Uterus (tissue), 2 donors: Measurements from ENCODE around the gene OPCML.

Source experiments
- POLR2A ChIP-seq, 2 donors: fragments of 450-650 bp; IDR thresholded peaks; one replicate each; pipeline ENCODE4 v1.6.1; 2016; ENCODE audit warnings: antibody characterized with exemption in 2 of 2, mild to moderate bottlenecking in 1 of 2, moderate library complexity in 1 of 2
- TF ChIP-seq, protein P1 (sequence below), 4 experiments: fragments of 200-600 bp in 2 of 4; fragments of 450-650 bp in 2 of 4; sonication (generic) in 2 of 4; IDR thresholded peaks; one replicate each; pipeline ENCODE4 v1.5.1; 2016 to 2019; ENCODE audit warnings: antibody characterized with exemption in 4 of 4, mild to moderate bottlenecking in 2 of 4, moderate library complexity in 1 of 4

DNA sequence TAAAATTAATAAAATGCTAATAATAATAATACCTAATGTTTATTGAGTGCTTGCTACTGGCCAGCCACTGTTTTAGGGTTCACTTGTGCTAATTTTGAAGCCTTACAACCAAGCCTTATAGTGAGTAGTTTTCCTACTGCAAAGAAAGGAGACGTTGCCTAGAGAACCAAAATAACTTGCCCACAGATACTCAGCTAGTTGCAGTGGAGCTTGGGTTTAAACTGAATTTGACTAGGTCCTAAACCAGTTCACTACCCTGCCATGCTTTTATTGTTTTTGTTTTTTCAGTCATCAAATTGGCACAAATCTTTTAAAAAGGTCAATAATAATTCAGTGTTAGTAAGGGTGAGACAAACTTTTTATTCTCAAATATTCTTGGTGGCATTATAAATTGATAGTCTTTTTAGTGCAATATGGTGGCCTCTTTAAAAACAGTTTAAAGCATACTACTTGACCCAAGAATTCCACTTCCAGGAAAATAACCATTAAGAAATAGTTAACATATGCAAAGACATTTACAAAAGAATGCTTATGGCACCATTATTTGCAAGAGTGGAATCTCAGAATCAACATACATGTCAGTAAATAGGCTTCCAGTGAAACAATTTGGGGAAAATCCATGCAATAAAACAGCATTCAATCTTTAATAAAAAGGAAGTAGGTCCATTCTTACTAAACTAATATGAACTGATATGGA is 90.2 kb downstream of the OPCML start:
- TF ChIP-seq POLR2A (IDR thresholded peaks at IDR 0.05), result no peak
- TF ChIP-seq, protein P1, sequence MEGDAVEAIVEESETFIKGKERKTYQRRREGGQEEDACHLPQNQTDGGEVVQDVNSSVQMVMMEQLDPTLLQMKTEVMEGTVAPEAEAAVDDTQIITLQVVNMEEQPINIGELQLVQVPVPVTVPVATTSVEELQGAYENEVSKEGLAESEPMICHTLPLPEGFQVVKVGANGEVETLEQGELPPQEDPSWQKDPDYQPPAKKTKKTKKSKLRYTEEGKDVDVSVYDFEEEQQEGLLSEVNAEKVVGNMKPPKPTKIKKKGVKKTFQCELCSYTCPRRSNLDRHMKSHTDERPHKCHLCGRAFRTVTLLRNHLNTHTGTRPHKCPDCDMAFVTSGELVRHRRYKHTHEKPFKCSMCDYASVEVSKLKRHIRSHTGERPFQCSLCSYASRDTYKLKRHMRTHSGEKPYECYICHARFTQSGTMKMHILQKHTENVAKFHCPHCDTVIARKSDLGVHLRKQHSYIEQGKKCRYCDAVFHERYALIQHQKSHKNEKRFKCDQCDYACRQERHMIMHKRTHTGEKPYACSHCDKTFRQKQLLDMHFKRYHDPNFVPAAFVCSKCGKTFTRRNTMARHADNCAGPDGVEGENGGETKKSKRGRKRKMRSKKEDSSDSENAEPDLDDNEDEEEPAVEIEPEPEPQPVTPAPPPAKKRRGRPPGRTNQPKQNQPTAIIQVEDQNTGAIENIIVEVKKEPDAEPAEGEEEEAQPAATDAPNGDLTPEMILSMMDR (IDR thresholded peaks at IDR 0.05), result no peak
